Ishikawa (cell line): ENCODE measurements around the gene TMEM42.

ENCODE experiments used
- CEBPB ChIP-seq: IDR thresholded peaks from 2 replicates; pipeline ENCODE4 v1.6.1; 2012
- CREB1 ChIP-seq: IDR thresholded peaks from 2 replicates; pipeline ENCODE4 v1.6.1; 2012; ENCODE audit warnings: low read depth
- EGR1 ChIP-seq: IDR thresholded peaks from 2 replicates; pipeline ENCODE4 v1.6.1; 2012
- EP300 ChIP-seq: IDR thresholded peaks from 2 replicates; pipeline ENCODE4 v1.6.1; 2012; ENCODE audit warnings: borderline replicate concordance
- FOXM1 ChIP-seq: IDR thresholded peaks from 2 replicates; pipeline ENCODE4 v1.6.1; 2012; ENCODE audit warnings: low read depth, borderline replicate concordance
- NFIC ChIP-seq: IDR thresholded peaks from 2 replicates; pipeline ENCODE4 v1.6.1; 2012
- RAD21 ChIP-seq: IDR thresholded peaks from 2 replicates; pipeline ENCODE4 v1.6.1; 2012; ENCODE audit warnings: low read depth
- TAF1 ChIP-seq: IDR thresholded peaks from 2 replicates; pipeline ENCODE4 v1.6.1; 2012; ENCODE audit warnings: low read depth, mild to moderate bottlenecking
- TCF12 ChIP-seq: IDR thresholded peaks from 2 replicates; pipeline ENCODE4 v1.6.1; 2012; ENCODE audit warnings: low read depth
- TEAD4 ChIP-seq: IDR thresholded peaks from 2 replicates; pipeline ENCODE4 v1.6.1; 2012
- YY1 ChIP-seq: IDR thresholded peaks from 2 replicates; pipeline ENCODE4 v1.6.1; 2012; ENCODE audit warnings: low read depth
- ZBTB7A ChIP-seq: IDR thresholded peaks from 2 replicates; pipeline ENCODE4 v1.6.1; 2012; ENCODE audit warnings: low read depth
- TF ChIP-seq, protein P1 (sequence below): IDR thresholded peaks from 2 replicates; pipeline ENCODE4 v1.6.1; 2012
- TF ChIP-seq, protein P2 (sequence below): IDR thresholded peaks from 2 replicates; pipeline ENCODE4 v1.6.1; 2012
- TF ChIP-seq, protein P3 (sequence below): IDR thresholded peaks from 2 replicates; pipeline ENCODE4 v1.6.1; 2012; ENCODE audit warnings: low read depth, mild to moderate bottlenecking

TMEM42 gene

DNA sequence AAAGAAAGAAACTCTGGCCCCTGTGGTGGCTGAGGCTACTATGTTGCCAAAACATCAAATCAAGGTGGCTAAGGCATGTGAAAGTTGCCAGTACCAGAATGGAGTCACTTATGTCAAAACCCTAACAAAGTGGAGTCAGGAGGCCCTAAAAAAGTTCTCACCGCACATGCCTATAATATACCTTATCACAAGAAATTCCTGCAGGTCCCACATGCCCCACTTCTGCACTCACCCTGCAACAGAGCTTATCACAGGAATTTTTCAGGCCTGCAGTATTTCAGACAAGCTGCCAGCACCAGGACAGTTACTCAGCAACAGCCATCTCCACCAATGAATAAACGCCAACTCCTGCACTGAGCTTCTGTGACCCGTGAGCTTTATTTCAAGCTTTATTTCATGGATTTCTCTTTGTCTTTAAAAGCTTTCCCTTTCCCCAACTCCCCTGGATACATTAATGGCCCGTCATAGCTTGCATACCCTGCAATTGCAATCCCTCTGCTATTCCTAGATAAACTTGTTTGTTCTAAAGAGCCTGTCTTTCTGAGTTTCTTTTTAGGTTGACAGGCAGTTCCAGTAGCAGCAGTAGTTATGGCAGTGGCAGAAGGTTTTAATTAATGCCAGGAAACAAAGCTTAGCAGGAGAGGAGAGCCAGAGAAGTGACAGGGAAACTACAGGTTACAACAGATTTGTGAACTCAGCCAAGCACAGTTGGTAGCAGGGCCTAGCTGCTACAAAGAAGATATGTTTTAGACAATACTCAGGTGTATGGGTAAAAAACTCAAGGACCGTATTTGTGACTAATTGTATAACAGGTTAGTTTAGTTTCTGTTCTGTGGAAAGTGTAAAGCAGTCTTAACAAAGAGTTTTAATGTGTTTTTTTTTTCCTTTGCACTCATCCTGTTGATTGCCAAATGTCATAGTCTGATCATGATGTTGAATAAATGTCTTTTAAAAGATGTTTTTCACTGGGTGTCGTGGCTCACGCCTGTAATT, 15.9 kb upstream of the TMEM42 start:
- TF ChIP-seq, protein P1, sequence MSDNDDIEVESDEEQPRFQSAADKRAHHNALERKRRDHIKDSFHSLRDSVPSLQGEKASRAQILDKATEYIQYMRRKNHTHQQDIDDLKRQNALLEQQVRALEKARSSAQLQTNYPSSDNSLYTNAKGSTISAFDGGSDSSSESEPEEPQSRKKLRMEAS = no peak

DNA sequence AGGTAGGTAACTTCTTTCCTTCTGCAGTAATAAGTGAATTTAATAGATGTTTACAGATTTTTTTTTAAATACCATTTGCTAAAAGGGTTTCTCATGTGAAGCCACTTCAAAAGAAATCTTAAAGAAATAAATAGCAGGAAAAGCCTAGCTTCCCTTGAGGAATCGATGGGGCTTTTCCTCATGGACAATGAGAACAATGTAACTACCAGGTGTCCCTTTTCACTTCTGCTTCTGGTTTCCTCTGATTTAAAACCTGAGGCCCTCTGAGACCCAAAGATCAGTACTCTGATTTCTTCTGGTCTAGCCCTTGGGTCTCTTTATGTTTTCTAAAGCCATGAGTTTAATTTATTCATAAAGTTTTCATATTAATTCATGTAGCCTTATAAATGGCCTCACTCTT, 13.1 kb upstream of the TMEM42 start:
- no peak for TF ChIP-seq CEBPB
- TF ChIP-seq EP300 = no peak
- no peak for TF ChIP-seq NFIC
- no peak for TF ChIP-seq YY1
- TF ChIP-seq, protein P2, sequence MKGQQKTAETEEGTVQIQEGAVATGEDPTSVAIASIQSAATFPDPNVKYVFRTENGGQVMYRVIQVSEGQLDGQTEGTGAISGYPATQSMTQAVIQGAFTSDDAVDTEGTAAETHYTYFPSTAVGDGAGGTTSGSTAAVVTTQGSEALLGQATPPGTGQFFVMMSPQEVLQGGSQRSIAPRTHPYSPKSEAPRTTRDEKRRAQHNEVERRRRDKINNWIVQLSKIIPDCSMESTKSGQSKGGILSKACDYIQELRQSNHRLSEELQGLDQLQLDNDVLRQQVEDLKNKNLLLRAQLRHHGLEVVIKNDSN = no peak
- no peak for TF ChIP-seq EGR1
- no peak for TF ChIP-seq TAF1
- TF ChIP-seq ZBTB7A = no peak
- no peak for TF ChIP-seq CREB1

DNA sequence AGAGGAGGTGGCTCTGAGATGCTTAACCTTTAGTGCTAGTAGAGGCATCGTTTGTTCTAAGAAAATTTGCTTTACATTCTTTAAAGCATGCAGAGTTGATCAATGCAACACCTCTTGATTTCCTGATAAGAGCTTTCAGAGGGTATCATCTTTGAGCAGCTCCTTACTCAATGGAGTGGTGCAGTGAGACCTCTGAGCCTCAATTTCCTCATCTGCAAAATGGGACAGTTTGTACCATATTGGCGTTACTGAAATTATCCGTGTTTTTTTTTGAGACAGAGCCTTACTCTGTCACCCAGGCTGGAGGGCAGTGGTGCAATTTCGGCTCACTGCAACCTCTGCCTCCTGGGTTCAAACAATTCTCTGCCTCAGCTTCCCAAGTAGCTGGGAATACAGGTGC, 1.6 kb upstream of the TMEM42 start:
- TF ChIP-seq, protein P2 = no peak
- no peak for TF ChIP-seq ZBTB7A

DNA sequence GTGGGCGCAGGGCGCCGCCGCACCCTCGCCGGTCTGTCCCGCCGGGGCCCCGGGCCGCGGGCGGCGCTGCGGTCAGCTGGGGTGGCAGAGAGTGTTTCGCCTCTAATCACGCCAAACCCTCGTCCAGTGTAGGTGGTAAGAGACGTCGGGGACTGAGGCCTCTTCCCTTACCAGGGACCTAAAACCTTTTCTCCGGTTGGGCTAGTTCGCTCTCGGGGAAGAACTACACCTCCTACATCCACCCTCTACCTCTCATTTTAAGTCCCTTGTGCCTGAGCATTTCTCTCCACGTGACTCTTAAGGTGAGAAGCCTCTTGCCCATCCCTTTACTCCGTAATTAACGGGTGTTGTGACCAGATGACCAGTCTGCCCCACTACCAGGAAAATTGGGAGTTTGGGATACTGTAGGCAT, 520 bp downstream of the TMEM42 start:
- TF ChIP-seq, protein P1 = peak; percentile 57
- TF ChIP-seq ZBTB7A = no peak
- TF ChIP-seq CEBPB = no peak
- TF ChIP-seq, protein P2 = peak; percentile 73

DNA sequence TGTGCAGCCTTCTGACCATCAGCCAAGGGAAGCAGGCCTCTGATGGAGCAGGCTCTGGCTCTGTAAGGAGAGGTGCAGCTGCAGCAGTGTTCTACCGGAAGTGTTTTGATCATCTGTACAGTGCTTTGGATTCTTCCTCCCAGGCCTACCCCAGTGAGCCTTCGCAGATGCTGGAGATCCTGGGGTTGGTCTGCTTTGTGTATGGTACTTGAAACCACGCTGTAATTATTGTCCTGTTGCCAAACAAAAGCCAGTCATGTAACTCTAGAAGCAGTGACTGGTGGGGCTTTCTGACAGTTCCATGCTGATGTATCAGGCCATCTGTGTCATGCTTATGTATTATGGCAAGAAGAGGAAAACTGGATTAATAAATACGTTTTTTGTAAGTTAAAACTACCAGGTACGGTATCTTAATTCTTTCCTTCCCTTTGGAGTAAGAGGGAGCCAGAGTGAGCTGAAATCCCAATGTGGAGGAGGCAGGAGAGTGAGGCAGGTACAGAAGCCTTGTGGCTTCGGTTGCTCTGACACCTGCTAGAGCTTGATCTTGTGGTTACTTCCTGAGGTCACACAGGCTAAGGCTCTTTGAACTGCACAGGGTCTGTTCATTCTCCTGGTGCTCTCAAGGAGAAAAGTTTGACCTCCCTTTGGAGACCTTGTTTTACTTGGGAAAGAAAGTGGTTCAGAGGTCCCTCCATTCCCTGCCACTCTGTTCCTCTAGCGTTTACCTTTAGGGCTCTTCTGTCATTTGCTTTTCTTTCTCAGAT, 3.7 kb downstream of the TMEM42 start:
- TF ChIP-seq ZBTB7A (no peak), TAF1 (no peak), FOXM1 (no peak), NFIC (no peak), RAD21 (no peak), CEBPB (no peak), CREB1 (no peak), TEAD4 (no peak), EGR1 (no peak)
- TF ChIP-seq, protein P2 = no peak
- TF ChIP-seq, protein P3, sequence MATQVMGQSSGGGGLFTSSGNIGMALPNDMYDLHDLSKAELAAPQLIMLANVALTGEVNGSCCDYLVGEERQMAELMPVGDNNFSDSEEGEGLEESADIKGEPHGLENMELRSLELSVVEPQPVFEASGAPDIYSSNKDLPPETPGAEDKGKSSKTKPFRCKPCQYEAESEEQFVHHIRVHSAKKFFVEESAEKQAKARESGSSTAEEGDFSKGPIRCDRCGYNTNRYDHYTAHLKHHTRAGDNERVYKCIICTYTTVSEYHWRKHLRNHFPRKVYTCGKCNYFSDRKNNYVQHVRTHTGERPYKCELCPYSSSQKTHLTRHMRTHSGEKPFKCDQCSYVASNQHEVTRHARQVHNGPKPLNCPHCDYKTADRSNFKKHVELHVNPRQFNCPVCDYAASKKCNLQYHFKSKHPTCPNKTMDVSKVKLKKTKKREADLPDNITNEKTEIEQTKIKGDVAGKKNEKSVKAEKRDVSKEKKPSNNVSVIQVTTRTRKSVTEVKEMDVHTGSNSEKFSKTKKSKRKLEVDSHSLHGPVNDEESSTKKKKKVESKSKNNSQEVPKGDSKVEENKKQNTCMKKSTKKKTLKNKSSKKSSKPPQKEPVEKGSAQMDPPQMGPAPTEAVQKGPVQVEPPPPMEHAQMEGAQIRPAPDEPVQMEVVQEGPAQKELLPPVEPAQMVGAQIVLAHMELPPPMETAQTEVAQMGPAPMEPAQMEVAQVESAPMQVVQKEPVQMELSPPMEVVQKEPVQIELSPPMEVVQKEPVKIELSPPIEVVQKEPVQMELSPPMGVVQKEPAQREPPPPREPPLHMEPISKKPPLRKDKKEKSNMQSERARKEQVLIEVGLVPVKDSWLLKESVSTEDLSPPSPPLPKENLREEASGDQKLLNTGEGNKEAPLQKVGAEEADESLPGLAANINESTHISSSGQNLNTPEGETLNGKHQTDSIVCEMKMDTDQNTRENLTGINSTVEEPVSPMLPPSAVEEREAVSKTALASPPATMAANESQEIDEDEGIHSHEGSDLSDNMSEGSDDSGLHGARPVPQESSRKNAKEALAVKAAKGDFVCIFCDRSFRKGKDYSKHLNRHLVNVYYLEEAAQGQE = no peak
- TF ChIP-seq, protein P1 = no peak

DNA sequence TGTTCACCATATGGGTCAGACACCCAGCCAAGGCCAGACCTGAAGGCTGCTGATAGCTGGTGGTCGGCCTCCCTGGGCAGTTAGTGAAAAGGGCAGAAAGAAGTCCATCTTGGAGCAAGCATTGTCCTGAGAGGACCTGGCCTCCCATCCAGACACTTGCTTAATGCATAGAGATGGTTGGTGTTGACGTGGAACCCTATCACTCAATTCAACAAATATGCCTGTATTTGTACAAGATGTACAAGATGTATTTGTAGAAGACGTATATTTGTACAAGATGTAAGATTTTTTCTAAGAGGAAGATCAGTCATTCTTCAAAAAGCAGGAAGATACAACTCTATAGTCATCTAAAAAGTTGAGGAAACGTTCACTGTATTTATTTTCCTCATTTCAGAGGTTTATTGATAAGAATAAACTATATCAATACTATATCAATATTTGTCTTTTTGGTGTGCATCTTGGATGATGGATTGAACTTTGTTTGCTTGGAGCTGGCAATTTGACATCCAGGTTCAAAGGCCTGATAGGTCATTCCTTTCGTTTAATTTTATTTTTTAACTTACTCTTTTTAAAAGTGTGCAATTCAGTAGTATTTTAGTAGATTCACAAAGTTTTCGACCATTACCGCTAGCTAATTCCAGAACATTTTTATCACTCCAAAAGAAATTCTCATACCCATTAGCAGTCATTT, 5.9 kb downstream of the TMEM42 start:
- TF ChIP-seq EGR1 (no peak), NFIC (no peak), TCF12 (no peak), FOXM1 (no peak), EP300 (no peak), CEBPB (no peak), TAF1 (no peak), RAD21 (no peak), YY1 (no peak)
- TF ChIP-seq, protein P2 = no peak
- TF ChIP-seq, protein P3 = no peak
- TF ChIP-seq, protein P1 = no peak
